Ectodermal cell (in vitro differentiated cells): ENCODE results near the gene RGS3.

Source experiments
- H3K27ac ChIP-seq: 2 replicates; pipeline ENCODE4 v1.7.0; 2013; ENCODE audit warnings: mild to moderate bottlenecking, low read depth, low read length; ENCODE audit not compliant: insufficient read depth, poor library complexity, severe bottlenecking
- H3K27me3 ChIP-seq: 2 replicates; pipeline ENCODE4 v1.7.0; 2013; ENCODE audit warnings: mild to moderate bottlenecking, low read length; ENCODE audit not compliant: insufficient read depth, control insufficient read depth, poor library complexity, severe bottlenecking
- H3K36me3 ChIP-seq: one replicate; pipeline ENCODE4 v1.7.0; 2013; ENCODE audit warnings: low read length; ENCODE audit not compliant: control insufficient read depth, insufficient read depth
- H3K4me1 ChIP-seq: one replicate; pipeline ENCODE4 v1.7.0; 2013; ENCODE audit warnings: low read length; ENCODE audit not compliant: control insufficient read depth, insufficient read depth
- H3K4me3 ChIP-seq: 2 replicates; pipeline ENCODE4 v1.7.0; 2013; ENCODE audit warnings: low read depth, low read length, control low read depth; ENCODE audit not compliant: insufficient read depth
- H3K9me3 ChIP-seq: 2 replicates; pipeline ENCODE4 v1.7.0; 2013; ENCODE audit warnings: mild to moderate bottlenecking, low read length, moderate library complexity; ENCODE audit not compliant: control insufficient read depth
- WGBS, 2 experiments: methylation state at CpG; one replicate each; pipeline ENCODE4 v1.1.7; 2013; ENCODE audit warnings: missing lambda C conversion rate in 2 of 2; 5-methylcytosine and 5-hydroxymethylcytosine counted together

Gene RGS3

GRCh38 chr9:113641100-113641885 lies 177.8 kb downstream of the RGS3 start:
- H3K27me3 ChIP-seq, result peaks cover 67% of the 10 kb centered on the region
- H3K4me3 ChIP-seq, result no peak overlapping the region
- WGBS, 2 experiments, result 83 to 85% methylated on average over 7 of the region's 7 CpGs
- no peaks in the 10 kb centered on the region for H3K9me3 ChIP-seq
- H3K36me3 ChIP-seq, result no peaks in the 10 kb centered on the region
- H3K4me1 ChIP-seq, result peaks cover 7% of the 10 kb centered on the region
- H3K27ac ChIP-seq, result no peak overlapping the region

- H3K9me3 ChIP-seq, result no peaks in the 10 kb centered on the region
- H3K27me3 ChIP-seq, result peaks cover 83% of the 10 kb centered on the region
- WGBS, 2 experiments, result 80 to 96% methylated on average over 1 to 2 of the region's 2 CpGs
- H3K36me3 ChIP-seq, result no peaks in the 10 kb centered on the region
- no peak overlapping the region for H3K4me3 ChIP-seq
- peaks cover 6% of the 10 kb centered on the region for H3K4me1 ChIP-seq
- H3K27ac ChIP-seq, result no peak overlapping the region
Observed at GRCh38 chr9:113644321-113644720, 180.8 kb downstream of the RGS3 start.

GRCh38 chr9:113645227-113645977 lies 181.9 kb downstream of the RGS3 start:
- Histone ChIP-seq H3K36me3 (no peaks in the 10 kb centered on the region), H3K27ac (no peak overlapping the region), H3K4me3 (no peak overlapping the region), H3K4me1 (peaks cover 9% of the 10 kb centered on the region), H3K9me3 (no peaks in the 10 kb centered on the region), H3K27me3 (peaks cover 78% of the 10 kb centered on the region)
- WGBS, 2 experiments, result 34% methylated on average over 15 of the region's 15 CpGs

GRCh38 chr9:113645978-113646253 lies 182.4 kb downstream of the RGS3 start:
- Histone ChIP-seq H3K9me3 (no peaks in the 10 kb centered on the region), H3K27me3 (peaks cover 73% of the 10 kb centered on the region), H3K27ac (no peak overlapping the region), H3K4me3 (no peak overlapping the region), H3K36me3 (no peaks in the 10 kb centered on the region), H3K4me1 (peaks cover 14% of the 10 kb centered on the region)
- WGBS, 2 experiments, result 82 to 89% methylated on average over 3 of the region's 3 CpGs

GRCh38 chr9:113646491-113646890 lies 183.0 kb downstream of the RGS3 start:
- Histone ChIP-seq H3K9me3 (no peaks in the 10 kb centered on the region), H3K4me3 (no peak overlapping the region), H3K27me3 (peaks cover 67% of the 10 kb centered on the region), H3K27ac (no peak overlapping the region), H3K36me3 (no peaks in the 10 kb centered on the region), H3K4me1 (peaks cover 19% of the 10 kb centered on the region)
- 71 to 72% methylated on average over 7 of the region's 7 CpGs for WGBS, 2 experiments
